HG03066 (cell line): ENCODE data around the gene CTNNA2.

Experiments used
- ATAC-seq: cut with Tn5 transposase; IDR thresholded peaks from one replicate; pipeline ENCODE4 v1.9.1; 2021; ENCODE audit warnings: low read depth; ENCODE audit not compliant: unreplicated experiment

Gene CTNNA2

DNA sequence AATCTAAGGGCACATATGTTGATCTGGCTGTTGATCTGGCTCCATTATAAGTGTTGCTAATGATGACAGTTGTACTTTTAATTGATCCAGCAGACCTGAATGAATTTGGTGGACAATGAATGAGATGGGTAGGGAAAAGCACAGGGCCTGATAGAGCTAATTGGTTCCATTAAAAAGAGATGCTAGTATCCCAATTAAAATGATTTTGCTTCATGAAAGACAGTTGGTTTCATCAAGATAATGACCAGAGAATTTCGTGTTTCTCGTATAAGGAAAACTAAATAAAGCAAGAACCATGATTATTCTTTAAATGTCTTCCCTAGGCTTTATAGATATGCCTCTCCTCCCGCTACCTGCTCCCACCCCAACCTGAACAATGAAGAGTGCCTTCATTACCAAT is 900.3 kb downstream of the CTNNA2 start:
- ATAC-seq = no peak

DNA sequence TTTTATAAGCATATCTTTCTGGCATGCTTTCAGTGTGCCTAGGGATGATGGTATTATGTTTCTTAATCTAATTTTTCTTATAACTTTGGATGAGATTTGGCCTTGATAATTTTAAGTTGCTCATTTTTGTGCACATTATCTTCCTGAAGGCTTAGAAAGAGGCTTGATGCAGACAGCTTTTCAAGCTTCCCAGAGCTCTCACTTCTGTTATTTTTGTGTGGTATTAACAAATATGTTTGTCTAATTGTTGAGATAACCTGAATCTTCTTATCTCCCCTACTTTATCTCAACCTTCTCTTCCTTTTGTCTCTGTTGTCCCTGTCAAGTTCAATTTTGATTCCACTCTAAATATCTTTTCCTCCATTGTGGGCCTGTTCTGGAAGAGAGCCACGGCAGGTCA is 904.9 kb downstream of the CTNNA2 start:
- ATAC-seq = no peak

DNA sequence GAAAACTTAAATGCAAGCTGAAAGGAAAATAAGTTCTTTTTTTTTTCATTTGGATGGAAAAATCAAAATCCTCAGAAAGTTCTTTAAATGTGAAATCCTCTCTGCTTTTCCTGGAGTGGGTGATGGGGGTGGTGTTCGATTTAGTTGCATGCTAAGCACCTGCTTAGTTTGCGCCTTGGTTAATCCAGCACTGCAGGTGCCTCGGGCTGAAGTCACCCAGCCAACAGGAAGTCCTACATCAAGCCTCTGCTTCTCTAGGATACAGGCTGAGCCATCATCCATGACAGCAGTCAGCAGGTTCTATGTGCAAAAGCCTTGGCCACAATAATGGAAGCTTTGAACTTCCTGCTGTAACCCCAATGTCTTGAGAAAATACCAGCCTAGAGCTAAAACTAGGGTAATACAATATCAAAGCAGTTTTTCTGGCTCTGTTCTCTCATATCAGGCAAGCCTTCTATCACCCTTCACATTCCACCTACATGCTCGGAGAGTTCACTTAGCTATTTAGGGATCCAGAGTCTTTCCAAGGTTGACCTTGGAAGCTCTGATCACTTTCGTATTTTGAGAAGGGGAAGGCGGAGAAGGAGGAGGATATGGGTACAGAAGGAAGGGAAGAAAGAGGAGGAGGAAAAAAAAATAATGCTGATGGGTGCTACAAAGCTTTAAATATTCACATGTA is 907.8 kb downstream of the CTNNA2 start:
- no peak for ATAC-seq

DNA sequence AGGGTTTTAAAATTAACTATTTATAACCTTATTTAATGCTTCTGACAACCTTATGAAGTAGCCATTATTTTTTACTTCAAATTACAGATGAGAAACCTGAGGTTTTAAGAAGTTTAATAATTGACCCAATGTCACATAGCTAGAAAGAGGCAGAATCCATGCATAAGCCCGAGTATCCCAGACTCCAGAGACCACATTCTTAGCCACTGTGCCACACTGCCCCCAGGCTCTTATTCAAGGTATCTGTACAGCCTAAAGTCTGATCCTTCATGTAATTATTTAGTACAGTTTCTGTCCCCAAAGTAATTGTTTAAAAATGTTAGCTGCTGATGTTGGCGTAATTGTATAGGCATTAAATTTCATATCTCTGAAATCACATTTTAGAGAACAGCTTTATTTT is 916.4 kb downstream of the CTNNA2 start:
- ATAC-seq = no peak

DNA sequence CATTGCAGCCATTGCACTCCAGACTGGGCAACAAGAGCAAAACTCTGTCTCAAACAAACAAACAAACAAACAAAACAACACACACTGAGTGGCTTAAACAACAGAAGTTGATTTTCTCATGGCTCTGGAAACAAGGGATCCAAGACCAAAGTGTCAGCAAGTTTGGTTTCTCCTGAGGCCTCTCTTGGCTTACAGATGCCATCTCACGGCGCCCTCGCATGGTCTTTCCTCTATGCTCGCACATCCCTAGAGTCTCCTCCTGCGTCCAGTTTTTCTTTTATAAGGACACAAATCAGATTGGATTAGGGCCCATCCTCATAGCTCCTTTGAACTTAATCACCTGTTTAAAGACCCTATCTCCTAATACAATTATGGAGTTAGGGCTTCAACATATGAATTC is 925.1 kb downstream of the CTNNA2 start:
- no peak for ATAC-seq

DNA sequence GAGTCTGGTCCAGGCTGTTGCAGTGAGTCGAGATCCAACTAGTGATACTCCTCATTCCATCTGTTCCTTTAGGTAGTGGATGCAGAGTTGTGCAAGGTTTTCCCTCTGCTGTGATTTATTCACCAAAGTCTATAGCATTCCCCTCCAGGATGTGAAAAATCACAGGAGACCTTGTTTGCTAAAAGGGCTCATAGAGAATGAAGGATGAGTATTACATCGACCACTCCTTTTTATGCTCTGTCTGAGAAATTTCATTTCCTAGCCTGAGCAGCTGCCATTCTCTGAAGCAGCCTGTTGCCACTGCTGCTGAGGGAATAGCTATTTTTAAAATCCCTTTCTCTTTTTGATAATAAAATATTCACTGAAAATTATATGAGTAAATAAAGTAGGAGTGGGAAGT is 925.8 kb downstream of the CTNNA2 start:
- no peak for ATAC-seq

DNA sequence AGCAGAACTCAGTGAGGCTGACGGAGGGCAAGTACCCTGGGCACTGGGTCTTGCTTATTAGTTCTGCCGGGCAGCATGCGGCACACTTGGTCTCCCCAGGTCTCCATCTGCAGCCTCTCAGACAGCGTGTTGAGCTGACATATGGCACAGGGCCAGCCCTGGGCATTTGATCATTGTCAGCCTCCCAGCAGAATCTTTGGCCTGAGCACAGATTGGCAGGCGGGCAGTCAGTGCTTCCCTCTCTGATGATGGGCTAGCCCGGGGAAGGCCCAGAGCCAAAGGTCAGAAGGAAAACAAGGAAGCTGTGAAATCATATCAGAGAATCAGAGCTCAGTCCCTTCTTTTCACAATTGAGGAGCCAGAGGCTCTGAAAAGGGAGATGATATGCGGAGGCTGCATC is 941.8 kb downstream of the CTNNA2 start:
- no peak for ATAC-seq

DNA sequence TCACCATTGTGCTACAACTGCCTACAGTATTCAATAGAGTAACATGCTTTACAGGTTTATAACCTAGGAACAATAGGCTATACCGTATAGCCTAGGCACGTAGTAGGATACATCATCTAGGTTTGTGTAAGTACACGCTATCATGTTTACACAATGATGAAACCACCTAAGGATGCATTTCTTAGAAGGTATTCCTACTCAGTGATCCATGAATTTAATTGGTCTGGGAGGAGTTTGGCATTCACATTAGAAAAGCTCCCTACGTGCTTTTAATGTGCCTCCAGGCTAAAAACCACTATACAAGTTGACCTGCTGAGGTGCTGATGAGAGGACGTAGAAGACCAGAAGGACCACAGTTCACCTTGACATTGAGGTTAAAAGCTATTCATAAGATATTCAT is 946.2 kb downstream of the CTNNA2 start:
- no peak for ATAC-seq

DNA sequence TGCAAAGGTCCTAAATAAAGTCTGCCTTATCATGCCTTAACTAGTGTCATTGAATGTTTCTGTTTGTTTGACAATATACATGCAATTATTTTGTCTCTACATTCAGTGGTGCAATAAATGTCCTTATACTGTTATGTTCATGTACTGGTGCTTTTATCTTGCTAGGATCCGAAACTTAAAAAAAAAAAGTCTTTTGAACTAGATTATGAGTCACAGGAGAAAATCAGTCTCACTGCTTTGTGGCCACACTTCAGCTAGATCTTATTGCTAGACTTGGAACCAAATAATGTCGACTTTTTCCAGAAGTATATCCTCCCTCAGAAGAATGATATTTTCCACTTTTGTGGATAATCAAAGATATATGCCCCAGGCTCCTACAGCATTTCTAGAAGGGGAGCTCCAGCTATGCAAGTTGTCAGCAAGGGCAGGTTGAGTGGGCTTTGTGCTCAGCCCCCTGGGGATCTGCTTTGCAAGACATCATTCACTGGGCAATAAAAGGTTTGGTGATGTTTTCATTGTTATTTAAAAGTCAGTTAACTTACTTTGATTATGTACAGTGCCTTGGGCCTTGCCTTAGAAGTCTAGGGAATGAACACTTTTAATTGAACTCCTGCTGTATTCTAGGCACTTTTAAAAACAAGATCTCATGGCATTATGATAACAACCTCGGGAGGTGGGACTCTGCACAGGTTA is 948.8 kb downstream of the CTNNA2 start:
- no peak for ATAC-seq

DNA sequence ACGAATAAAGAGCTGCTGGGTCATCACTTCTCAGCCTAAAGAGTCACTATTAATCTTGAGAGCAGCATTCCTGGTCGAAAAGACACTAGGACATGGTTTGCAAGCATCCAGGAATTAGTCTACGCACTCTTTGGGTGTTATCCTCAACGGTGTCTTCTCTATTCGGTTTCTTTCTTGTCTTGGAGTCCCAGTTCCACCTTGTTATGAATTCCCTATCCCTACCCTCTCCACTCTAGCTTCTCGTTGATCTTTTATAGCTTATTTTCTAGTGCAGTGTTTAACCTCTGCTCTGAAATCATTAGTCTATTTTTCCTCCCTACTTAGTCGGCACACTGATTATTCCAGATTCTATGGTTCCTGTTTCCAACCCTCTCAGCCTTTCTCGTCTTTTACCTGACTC is 949.8 kb downstream of the CTNNA2 start:
- ATAC-seq = no peak

DNA sequence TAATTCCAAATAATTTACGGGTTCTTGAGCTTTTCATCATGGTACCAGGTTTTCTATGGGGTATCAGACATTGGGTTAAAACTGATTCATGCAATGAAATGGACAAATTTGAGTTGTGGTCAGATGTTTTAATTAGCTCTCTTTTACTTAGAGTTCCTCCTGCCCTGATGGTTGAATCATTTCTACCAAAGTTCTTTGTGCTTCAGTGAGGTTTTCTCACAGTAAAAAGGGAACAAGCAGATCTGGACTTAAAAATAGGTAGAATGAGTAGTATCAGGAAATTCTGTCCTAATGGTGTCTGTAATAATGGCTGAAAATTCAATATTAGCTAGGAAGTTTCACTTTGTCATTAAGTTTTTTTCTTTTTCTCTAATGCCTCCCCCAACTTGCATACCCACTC is 951.4 kb downstream of the CTNNA2 start:
- no peak for ATAC-seq

DNA sequence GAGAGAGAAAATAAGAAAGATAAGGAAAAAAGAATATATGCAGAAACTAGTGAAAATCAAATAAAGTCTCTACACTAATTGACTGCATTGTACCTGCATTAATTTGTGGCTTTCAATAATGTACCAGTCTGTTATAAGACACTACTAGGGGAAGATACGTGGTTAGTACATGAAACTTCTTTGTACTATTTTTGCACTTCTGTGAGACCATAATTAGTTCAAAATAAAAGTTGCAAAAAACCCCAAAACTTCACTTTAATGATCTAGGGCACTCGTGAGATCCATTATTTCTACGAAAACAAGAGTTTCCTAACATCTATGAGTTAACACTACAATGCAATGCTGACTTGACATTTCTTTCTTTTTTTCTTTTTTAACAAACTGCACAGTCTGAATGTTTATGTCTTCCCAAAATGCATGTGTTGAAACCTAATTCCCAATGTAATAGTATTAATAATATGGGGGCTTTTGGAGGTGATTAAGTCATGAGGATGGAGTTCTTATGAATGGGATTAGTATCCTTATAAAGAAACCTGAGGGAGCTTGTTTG is 954.5 kb downstream of the CTNNA2 start:
- ATAC-seq = no peak

DNA sequence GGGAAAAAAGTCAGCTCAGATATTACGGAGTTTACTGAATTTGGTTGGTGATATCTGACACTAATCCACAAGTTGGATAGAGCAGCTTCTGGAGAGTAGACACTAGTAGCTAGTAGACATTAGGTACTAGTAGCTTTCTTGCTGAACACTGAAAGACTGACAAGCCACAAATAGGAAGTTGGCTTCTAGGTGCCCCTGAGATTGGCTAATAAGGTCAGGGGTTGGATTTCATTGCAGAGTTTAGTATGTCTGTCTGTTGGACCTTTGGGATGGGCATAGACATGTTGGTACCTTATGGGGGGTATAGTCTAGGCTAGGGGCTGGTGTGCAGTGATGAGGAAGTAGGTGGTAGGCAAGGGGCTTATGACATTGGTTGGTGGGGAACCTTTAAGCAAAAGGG is 956.6 kb downstream of the CTNNA2 start:
- no peak for ATAC-seq

DNA sequence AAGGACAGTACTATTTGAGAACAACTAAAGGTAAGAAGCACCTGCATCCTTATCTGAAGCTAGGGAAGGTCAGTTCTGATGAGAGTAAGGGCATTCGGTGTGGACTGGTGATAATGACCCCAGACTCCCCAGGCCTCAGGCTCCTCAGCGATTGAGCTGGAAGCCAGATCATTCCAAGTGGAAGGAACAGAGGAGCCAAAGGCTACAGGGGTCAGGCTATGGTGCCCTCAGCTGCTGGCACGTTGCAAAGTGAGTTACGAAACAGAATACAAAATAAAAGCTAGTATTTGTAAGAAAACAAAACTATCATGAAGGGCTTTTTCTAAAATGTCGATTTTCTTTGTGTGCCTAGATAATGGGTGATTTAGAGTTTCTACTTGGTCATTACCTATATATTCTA is 960.2 kb downstream of the CTNNA2 start:
- ATAC-seq = no peak

DNA sequence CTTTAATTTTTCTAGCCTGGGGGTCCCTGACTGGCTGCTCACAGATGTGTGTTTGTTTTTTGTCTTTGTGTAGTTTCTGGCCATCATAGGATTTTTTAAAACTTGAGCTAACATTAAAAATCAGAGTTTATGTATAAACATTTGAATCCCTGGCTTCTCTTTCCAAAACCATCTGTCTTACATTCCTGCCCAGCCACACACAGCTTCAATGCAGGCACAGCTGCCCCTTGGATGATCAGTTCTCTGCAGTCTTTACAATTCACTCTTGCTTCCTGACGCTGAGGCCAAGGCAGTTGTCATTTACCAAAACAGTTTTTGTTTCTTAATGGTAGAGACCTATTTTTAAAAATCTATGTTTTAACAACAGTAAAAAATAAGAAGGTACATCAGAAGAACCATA is 960.9 kb downstream of the CTNNA2 start:
- ATAC-seq = no peak

DNA sequence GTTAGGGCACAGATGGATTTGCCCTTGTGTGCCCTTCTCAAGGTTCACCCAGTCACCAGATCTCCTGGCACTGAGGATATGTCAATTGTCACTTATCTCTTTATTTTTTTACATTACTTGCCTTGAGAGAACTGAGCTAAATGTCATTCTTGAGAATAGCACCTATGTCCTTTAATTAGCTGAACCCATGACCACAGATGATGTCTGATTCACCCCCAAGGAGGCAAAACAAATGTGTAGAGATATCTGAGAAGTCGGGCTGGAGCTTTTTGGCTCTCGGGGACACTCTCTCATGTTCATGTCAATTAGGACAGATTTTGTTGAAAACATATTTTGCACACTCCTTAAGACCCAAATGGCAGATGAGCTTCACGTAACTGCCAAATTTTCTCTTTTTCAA is 963.1 kb downstream of the CTNNA2 start:
- ATAC-seq = no peak

DNA sequence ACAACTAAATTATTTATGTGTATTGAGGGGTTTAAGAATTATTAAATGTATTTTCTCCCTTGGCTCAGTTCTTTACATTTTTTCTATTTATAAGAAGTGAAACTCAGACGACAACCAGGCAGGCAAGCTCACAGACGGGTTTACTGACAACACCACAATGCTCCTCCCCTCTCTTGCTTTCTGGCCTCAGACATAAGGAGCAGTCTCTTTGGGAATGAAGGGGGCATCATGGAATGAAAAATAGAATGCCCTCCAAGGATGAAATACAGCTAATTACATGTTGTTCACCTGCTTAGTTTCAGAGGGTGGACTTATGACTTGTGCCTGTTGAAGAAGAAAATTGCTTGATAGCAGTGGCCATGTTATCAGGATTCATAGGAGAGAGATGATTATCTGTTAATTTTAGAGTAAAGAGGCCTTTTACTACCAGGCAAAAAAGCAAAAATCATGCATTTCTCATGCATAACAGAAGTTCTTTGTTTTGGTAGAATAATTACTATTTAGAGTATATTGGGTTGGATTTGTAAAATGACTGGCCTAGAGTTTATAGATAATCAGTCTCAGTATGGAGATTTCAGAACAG is 963.8 kb downstream of the CTNNA2 start:
- ATAC-seq = no peak

DNA sequence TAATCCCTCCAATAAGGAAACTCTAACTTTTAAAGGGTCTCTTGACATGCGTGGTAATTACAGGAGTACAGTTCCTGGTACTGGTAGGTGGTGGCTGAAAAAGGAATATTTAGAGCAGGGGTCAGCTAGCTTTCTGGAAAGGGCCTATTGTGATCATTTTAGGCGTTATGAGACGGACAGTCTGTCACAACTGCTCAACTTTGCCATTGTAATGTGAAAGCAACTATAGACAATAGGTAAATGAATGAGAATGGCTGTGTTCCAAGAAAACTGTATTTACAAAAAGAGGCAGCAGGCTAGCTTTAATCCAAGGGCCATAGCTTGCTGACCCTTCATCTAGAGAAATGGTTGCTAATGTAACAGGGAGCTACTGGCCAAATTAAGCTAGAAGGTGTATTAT is 969.4 kb downstream of the CTNNA2 start:
- no peak for ATAC-seq

DNA sequence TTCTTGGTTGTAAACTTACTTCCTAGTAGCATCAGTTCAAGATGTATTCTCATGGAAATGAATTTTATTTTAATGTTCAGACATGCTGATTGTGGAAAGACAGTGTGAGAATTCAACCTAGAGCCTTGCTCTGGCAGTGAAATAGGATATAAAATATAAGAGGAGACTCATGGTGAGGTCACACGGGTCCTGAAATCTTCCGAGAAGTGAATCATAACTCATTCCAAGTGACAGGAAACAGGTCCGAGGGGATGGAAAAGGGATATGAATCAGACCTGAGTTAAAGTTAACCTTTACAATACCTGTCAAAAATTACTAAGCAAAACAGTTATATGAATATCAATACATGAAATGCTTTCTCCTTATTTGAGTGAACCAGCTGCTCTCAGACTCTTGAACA is 976.9 kb downstream of the CTNNA2 start:
- no peak for ATAC-seq

DNA sequence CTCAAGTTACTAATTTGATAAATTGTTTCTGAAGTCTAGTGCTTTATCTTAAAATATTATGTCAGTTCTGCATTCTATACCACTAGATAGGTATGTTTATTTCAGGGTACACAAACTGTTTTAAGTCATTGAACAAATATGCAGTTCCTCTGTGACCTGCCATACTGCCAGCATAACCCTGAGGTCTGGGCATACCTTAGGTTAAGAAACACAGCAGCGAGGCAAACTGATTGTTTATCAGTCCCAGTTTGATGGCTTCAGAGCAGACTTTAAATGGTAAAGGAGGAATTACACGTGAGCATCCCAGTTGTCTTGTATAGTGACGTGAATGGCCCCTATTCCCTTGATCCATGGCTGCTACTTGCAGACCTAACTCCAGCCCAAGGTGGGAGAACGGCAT is 978.1 kb downstream of the CTNNA2 start:
- no peak for ATAC-seq

DNA sequence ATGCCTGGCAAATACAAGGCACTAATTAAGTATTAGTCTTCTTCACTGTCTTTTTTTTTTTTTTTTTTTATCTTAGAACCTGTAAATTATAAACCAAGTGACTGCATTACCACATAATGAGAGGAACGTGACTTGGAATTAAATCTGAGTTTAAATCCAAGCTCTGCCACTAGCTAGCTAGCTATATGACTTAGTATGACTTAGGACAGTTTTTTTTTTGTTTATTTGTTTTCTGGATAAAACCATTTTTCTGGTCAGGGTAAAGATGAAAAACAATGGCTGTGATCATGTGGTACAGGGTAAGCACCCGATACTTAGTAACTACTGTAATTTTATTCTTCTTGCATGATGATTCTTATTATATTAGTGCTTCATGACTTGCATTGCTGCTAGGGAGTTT is 983.5 kb downstream of the CTNNA2 start:
- no peak for ATAC-seq

DNA sequence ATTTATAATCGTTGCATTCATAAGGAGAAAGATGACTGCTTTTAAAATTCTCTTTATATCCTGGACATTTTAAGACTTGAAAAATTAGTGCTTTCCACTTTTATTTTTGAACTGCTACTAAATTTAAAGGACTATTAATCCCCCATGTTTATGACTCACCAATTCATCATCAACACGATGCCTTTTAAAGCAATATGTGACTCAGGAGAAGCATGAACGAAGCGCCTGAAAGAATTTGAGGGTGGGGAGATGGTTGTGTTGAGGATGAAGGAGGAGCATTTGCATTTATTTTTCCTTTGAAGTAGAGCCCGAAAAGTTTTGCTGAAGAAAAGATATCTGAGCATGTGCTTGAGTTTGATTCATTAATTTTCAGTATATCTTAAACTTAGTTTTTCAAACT is 983.9 kb downstream of the CTNNA2 start:
- ATAC-seq = no peak
